Calu3 (cell line): ENCODE data around the gene RAB34. TPM values are rescaled to one million over a fixed set of nuclear protein-coding genes. Genes with fewer than 3 reads are reported as not detected.

Experiments
- BruUV-seq: library from RNA; stranded (reverse); fragments of 400-500 nt; replicated peaks from 2 replicates; lab custom pipeline; 2021; lab: Mats Ljungman, UMichigan
- CTCF ChIA-PET: fragments of 300-600 bp; sonication (Branson Sonifier 250); formaldehyde crosslinking; loops from one replicate; lab custom pipeline; 2022; ENCODE audit warnings: antibody characterized with exemption; lab: Charles Lee
- DNase-seq: peaks from one replicate; pipeline ENCODE4 v3.0.0; 2022
- H3K27ac Mint-ChIP-seq: one replicate; pipeline ENCODE4 v1.8.0; 2022; ENCODE audit warnings: mixed read lengths; ENCODE audit not compliant: unreplicated experiment
- H3K27me3 Mint-ChIP-seq: one replicate; pipeline ENCODE4 v1.8.0; 2022; ENCODE audit warnings: mixed read lengths; ENCODE audit not compliant: unreplicated experiment
- H3K36me3 Mint-ChIP-seq: one replicate; pipeline ENCODE4 v1.8.0; 2022; ENCODE audit warnings: mild to moderate bottlenecking, moderate library complexity, mixed read lengths; ENCODE audit not compliant: insufficient read depth, unreplicated experiment
- H3K4me1 Mint-ChIP-seq: one replicate; pipeline ENCODE4 v1.8.0; 2022; ENCODE audit warnings: mild to moderate bottlenecking, low read depth, mixed read lengths; ENCODE audit not compliant: unreplicated experiment
- H3K4me3 Mint-ChIP-seq: one replicate; pipeline ENCODE4 v1.8.0; 2022; ENCODE audit warnings: mild to moderate bottlenecking, low read depth, moderate library complexity, mixed read lengths; ENCODE audit not compliant: unreplicated experiment
- H3K9me3 Mint-ChIP-seq: one replicate; pipeline ENCODE4 v1.8.0; 2022; ENCODE audit warnings: low read depth, mixed read lengths; ENCODE audit not compliant: unreplicated experiment
- CTCF ChIP-seq: fragments of 200-600 bp; IDR thresholded peaks from one replicate; pipeline ENCODE4 v1.8.0; 2022; ENCODE audit warnings: antibody characterized with exemption; ENCODE audit not compliant: unreplicated experiment
- intact Hi-C: fragments of 100-400 bp; cut with micrococcal nuclease; formaldehyde crosslinking; loops from one replicate; pipeline ENCODE4 v1.10.0; 2022; ENCODE audit not compliant: unreplicated experiment
- total RNA-seq: library from RNA; stranded (reverse); gene quantifications from 2 replicates; pipeline ENCODE4 v1.2.3, GENCODE V29; 2022

Gene RAB34
- total RNA-seq, 1 experiment from 2014 or later = 34.5 TPM

GRCh38 chr17:28726627-28727491 is 9.2 kb upstream of the RAB34 start:
- peaks cover 37% of the 10 kb centered on the region for H3K4me1 Mint-ChIP-seq
- peak overlapping the region; percentile 89 for H3K4me3 Mint-ChIP-seq
- CTCF ChIA-PET = interaction anchor here (0.6 to 4.8 kb wide), 26 partner anchors 7 to 391 kb away, joined by 3 to 228 read pairs (median 5); partner anchors contain the start of genes BLTP2, FAM222B, FLOT2 and PHF12

GRCh38 chr17:28726226-28726626 is 8.6 kb upstream of the RAB34 start, which contains the start of gene TLCD1:
Gene TLCD1, minus strand, starts transcription at chr17:28726233. Its CDS starts 136 bp downstream, at chr17:28726097.
- Mint-ChIP-seq H3K27ac (peak within 1 kb of the TSS; percentile 99), H3K4me3 (peak within 1 kb of the TSS; percentile 89), H3K27me3 (no peaks in the 10 kb centered on the region), H3K4me1 (peaks cover 37% of the 10 kb centered on the region), H3K9me3 (no peaks in the 10 kb centered on the region), H3K36me3 (peaks cover 80% of the 10 kb centered on the region)
- intact Hi-C loops = loop anchor here (10.0 kb wide), 3 partner anchors 79 to 389 kb away; no protein-coding TSS in a partner anchor
- peak; percentile 69 for DNase-seq
- no TSS peak for BruUV-seq
- TF ChIP-seq CTCF = no peak
- CTCF ChIA-PET = interaction anchor here (0.6 to 4.8 kb wide), 17 partner anchors 17 to 391 kb away, joined by 3 to 228 read pairs (median 5); partner anchors contain the start of genes FAM222B, PHF12 and TRAF4

More at GRCh38 chr17:28726627-28727491, 9.2 kb upstream of the RAB34 start:
- peaks cover 73% of the 10 kb centered on the region for H3K36me3 Mint-ChIP-seq
- peak overlapping the region; percentile 99 for H3K27ac Mint-ChIP-seq
- peak; percentile 95 for DNase-seq
- H3K9me3 Mint-ChIP-seq = no peaks in the 10 kb centered on the region
- TF ChIP-seq CTCF = peak; percentile 94
- no TSS peak for BruUV-seq
- H3K27me3 Mint-ChIP-seq = no peaks in the 10 kb centered on the region
- intact Hi-C loops = loop anchor here (1.0 to 10.0 kb wide), 4 partner anchors 23 to 388 kb away; no protein-coding TSS in a partner anchor

GRCh38 chr17:28725660-28726225 is 8.1 kb upstream of the RAB34 start:
- no peak for TF ChIP-seq CTCF
- CTCF ChIA-PET = interaction anchor here (0.6 to 4.8 kb wide), 9 partner anchors 23 to 392 kb away, joined by 3 to 228 read pairs (median 14); partner anchors contain the start of gene PHF12
- Mint-ChIP-seq H3K36me3 (peaks cover 85% of the 10 kb centered on the region), H3K27ac (peak overlapping the region; percentile 99), H3K27me3 (no peaks in the 10 kb centered on the region), H3K9me3 (no peaks in the 10 kb centered on the region), H3K4me1 (peaks cover 37% of the 10 kb centered on the region), H3K4me3 (peak overlapping the region; percentile 89)
- intact Hi-C loops = loop anchor here (10.0 kb wide), 3 partner anchors 79 to 389 kb away; no protein-coding TSS in a partner anchor
- peak; percentile 76 for DNase-seq
- no TSS peak for BruUV-seq

- CTCF ChIA-PET = interaction anchor here (4.8 kb wide), 1 partner anchor 23 kb away, joined by 228 read pairs; no protein-coding TSS in a partner anchor
- H3K9me3 Mint-ChIP-seq = no peaks in the 10 kb centered on the region
- no TSS peak for BruUV-seq
- intact Hi-C loops = loop anchor here (10.0 kb wide), 3 partner anchors 80 to 390 kb away; no protein-coding TSS in a partner anchor
- peaks cover 37% of the 10 kb centered on the region for H3K4me1 Mint-ChIP-seq
- H3K4me3 Mint-ChIP-seq = peak overlapping the region; percentile 89
- no peaks in the 10 kb centered on the region for H3K27me3 Mint-ChIP-seq
- peaks cover 90% of the 10 kb centered on the region for H3K36me3 Mint-ChIP-seq
- peak; percentile 13 for TF ChIP-seq CTCF
- no peak for DNase-seq
- H3K27ac Mint-ChIP-seq = peak overlapping the region; percentile 99
Observed at GRCh38 chr17:28725166-28725659, 7.5 kb upstream of the RAB34 start.
